GM12872 (cell line): Measurements from ENCODE around the gene PACRG.

ENCODE experiments used
- CTCF ChIP-seq: IDR thresholded peaks from 3 replicates; pipeline ENCODE4 v1.5.1; 2011; ENCODE audit warnings: low read depth, mild to moderate bottlenecking, low read length, moderate library complexity; ENCODE audit not compliant: insufficient read depth

Gene PACRG

GRCh38 chr6:162934844-162935243 lies 207.1 kb downstream of the PACRG start:
- no peak for TF ChIP-seq CTCF

DNA sequence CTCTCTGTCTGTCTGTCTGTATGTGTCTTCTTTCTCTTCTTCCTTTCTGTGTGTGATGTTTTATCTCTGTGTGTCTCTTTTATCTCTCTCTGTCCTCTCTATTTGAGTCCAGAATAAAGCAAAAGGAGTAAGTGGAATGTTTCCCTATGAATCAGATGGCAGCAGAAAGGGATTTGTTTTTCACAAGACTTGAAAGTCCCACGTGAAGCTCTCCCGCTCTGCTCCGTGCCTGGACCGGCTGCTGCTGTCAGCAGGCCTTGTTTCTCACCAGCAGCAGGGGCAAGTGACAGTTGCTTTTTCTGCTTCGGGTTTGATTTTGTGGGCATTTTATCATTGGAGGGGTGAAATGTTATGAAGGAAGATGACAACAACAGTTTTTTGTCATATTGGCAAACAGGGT lies 212.7 kb downstream of the PACRG start:
- TF ChIP-seq CTCF, result no peak

DNA sequence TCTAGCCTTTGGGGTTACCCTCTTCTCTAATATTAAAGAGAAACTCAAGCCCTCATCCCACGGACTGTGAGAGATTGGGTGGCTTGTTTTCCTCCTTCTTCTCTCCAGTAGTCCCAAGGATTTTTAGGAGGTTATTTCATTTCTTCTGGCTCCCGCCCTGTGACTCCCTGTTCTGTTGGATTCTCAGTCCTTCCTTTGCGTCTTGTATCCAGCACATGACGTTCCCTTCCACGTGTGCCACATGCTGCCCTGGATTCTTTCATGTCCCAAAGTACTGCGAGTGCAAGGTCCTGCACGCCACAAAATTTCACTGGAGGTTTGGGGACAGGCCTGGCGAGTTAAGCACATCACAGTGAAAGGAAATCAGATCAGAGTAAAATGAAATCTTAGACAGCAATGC lies 213.4 kb downstream of the PACRG start:
- no peak for TF ChIP-seq CTCF

- no peak for TF ChIP-seq CTCF
Measured at GRCh38 chr6:162942866-162943265, 215.1 kb downstream of the PACRG start.

DNA sequence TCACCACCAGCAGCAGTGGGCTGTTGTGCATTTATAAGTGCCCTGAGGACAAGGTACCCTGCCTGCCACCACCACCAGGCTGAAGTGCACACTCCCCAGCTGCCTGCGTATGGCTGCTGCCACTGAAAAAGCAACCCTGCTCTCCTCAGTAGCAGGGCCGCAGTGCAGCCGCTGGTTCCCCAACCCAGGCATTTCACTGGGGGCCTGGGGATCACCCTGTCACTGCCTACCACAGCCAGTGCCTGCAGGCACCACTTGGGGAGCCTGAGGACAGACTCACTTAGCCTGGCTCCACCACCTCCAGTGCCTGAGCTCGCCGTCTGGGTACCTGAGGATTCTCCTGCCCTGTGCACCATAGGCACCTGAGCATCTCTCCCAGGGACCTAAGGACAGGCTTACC lies 215.6 kb downstream of the PACRG start:
- TF ChIP-seq CTCF, result no peak

DNA sequence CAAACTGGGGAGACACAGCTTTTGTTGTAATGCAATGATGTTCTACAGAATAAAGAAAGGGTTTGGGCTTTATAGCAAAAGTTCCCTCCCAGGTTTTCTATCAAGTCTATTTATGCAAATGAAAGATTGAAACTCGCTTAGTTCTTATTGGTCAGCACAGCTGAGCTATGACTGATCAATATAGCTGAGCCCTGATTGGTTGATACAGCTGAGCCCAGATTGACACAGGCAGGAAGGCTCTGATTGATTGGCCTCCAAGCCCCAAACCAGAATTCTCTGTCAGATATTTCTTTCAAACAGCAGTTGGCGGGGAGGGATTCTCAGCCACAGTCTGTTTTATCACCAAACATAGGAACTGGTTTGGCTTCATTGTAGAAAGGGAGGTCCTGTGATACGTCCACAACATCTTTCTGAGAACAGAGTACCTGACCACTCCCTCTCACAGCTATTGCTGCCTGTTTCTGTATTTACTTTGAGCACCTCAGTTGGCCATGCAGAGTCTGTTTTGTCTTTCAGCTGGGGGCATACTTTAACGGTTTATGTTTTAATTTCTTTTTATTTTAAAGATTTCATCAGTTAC lies 223.5 kb downstream of the PACRG start:
- TF ChIP-seq CTCF, result no peak

- TF ChIP-seq CTCF, result no peak
Measured at GRCh38 chr6:162952423-162952822, 224.6 kb downstream of the PACRG start.
